HPDE6-E6E7 (cell line): ENCODE results near the gene SNF8.
"Not testable (repeated sequence)": the region's sequence is repeated elsewhere in the genome, so short reads cannot be mapped to it uniquely, and the experiment has no call there.

ENCODE experiments used
- DNase-seq: peaks from one replicate; pipeline ENCODE4 v3.0.0; 2011; ENCODE audit warnings: missing footprints; ENCODE audit errors: extremely low spot score

Gene SNF8

GRCh38 chr17:48944515-48945260, at the start of gene SNF8:
Gene SNF8 (minus strand): TSS chr17:48944842. CDS start chr17:48944734, 108 bp downstream.
- peak; percentile 91 for DNase-seq

GRCh38 chr17:48993951-48994350, 49.3 kb upstream of the SNF8 start:
- no peak for DNase-seq

- no peak for DNase-seq
Observed at GRCh38 chr17:48993305-48993704, 48.7 kb upstream of the SNF8 start.

GRCh38 chr17:48992444-48992843, 47.8 kb upstream of the SNF8 start:
- no peak for DNase-seq

GRCh38 chr17:48990882-48991357, 46.3 kb upstream of the SNF8 start:
- DNase-seq = no peak

- no peak for DNase-seq
Observed at GRCh38 chr17:48989100-48989499, 44.5 kb upstream of the SNF8 start.

- no peak for DNase-seq
Observed at GRCh38 chr17:48985436-48986245, 41.0 kb upstream of the SNF8 start.

GRCh38 chr17:48981927-48982539, 37.4 kb upstream of the SNF8 start:
- DNase-seq = no peak

- no peak for DNase-seq
Observed at GRCh38 chr17:48973806-48974205, 29.2 kb upstream of the SNF8 start.

GRCh38 chr17:48972749-48973097, 28.1 kb upstream of the SNF8 start:
- DNase-seq = no peak

GRCh38 chr17:48970865-48971687, 26.4 kb upstream of the SNF8 start:
- no peak for DNase-seq

- DNase-seq = no peak
Observed at GRCh38 chr17:48970224-48970623, 25.6 kb upstream of the SNF8 start.

- peak; percentile 63 for DNase-seq
Observed at GRCh38 chr17:48961516-48962233, 17.0 kb upstream of the SNF8 start.

- no peak for DNase-seq
Observed at GRCh38 chr17:48960834-48961515, 16.3 kb upstream of the SNF8 start.

- DNase-seq = no peak
Observed at GRCh38 chr17:48954300-48954755, 9.7 kb upstream of the SNF8 start.

GRCh38 chr17:48952904-48953303, 8.3 kb upstream of the SNF8 start:
- DNase-seq = no peak

- no peak for DNase-seq
Observed at GRCh38 chr17:48951572-48951971, 6.9 kb upstream of the SNF8 start.

GRCh38 chr17:48945261-48945651, 614 bp upstream of the SNF8 start:
- DNase-seq = not testable (repeated sequence)

- DNase-seq = no peak
Observed at GRCh38 chr17:48933035-48933434, 11.6 kb downstream of the SNF8 start.

GRCh38 chr17:48930435-48930873, 14.2 kb downstream of the SNF8 start:
- no peak for DNase-seq
